T-helper 1 cell treated with Interleukin-12 subunit alpha and Interleukin-12 subunit beta and Interleukin-4 antibody, amounts not matched to agents 30 μg/mL and 1 μg/mL, for 36 hours (primary cell): ENCODE results near the gene OR4N5.
"Not testable (repeated sequence)": the region's sequence is repeated elsewhere in the genome, so short reads cannot be mapped to it uniquely, and the experiment has no call there.

Experiments used
- H3K27ac Mint-ChIP-seq: one replicate; pipeline ENCODE4 v1.8.0; 2021; ENCODE audit warnings: mild to moderate bottlenecking, mixed read lengths
- H3K27me3 Mint-ChIP-seq: one replicate; pipeline ENCODE4 v1.8.0; 2021; ENCODE audit warnings: low read depth, mixed read lengths
- H3K36me3 Mint-ChIP-seq: one replicate; pipeline ENCODE4 v1.8.0; 2021; ENCODE audit warnings: low read depth, mixed read lengths
- H3K4me1 Mint-ChIP-seq: one replicate; pipeline ENCODE4 v1.8.0; 2021; ENCODE audit warnings: low read depth, mixed read lengths
- H3K4me3 Mint-ChIP-seq: one replicate; pipeline ENCODE4 v1.8.0; 2021; ENCODE audit warnings: mild to moderate bottlenecking, moderate library complexity, mixed read lengths
- H3K9me3 Mint-ChIP-seq: one replicate; pipeline ENCODE4 v1.8.0; 2021; ENCODE audit warnings: mixed read lengths

OR4N5 gene

GRCh38 chr14:20138520-20138919, at the start of gene OR4N5:
Gene OR4N5 (plus strand): TSS chr14:20138820. CDS start chr14:20143736, 4,916 bp downstream.
- Mint-ChIP-seq H3K9me3 (no peaks in the 10 kb centered on the region), H3K36me3 (no peaks in the 10 kb centered on the region), H3K27me3 (peaks cover 5% of the 10 kb centered on the region), H3K4me3 (no peak within 1 kb of the TSS), H3K27ac (no peak within 1 kb of the TSS), H3K4me1 (no peaks in the 10 kb centered on the region)

GRCh38 chr14:20092050-20092449, 46.6 kb upstream of the OR4N5 start:
- Mint-ChIP-seq H3K27me3 (no peaks in the 10 kb centered on the region), H3K4me1 (no peaks in the 10 kb centered on the region), H3K27ac (no peak overlapping the region)

GRCh38 chr14:20093442-20093841, 45.2 kb upstream of the OR4N5 start:
- Mint-ChIP-seq H3K36me3 (no peaks in the 10 kb centered on the region), H3K9me3 (no peaks in the 10 kb centered on the region), H3K4me3 (no peak overlapping the region), H3K4me1 (no peaks in the 10 kb centered on the region), H3K27ac (no peak overlapping the region), H3K27me3 (no peaks in the 10 kb centered on the region)

More at GRCh38 chr14:20092050-20092449, 46.6 kb upstream of the OR4N5 start:
- no peaks in the 10 kb centered on the region for H3K9me3 Mint-ChIP-seq
- H3K4me3 Mint-ChIP-seq: no peak overlapping the region
- H3K36me3 Mint-ChIP-seq: no peaks in the 10 kb centered on the region

GRCh38 chr14:20098926-20099770, 39.5 kb upstream of the OR4N5 start:
- not testable (repeated sequence) for H3K27ac Mint-ChIP-seq, H3K36me3 Mint-ChIP-seq, H3K27me3 Mint-ChIP-seq, H3K4me3 Mint-ChIP-seq, H3K9me3 Mint-ChIP-seq, H3K4me1 Mint-ChIP-seq

- Mint-ChIP-seq H3K4me1 (no peaks in the 10 kb centered on the region), H3K36me3 (no peaks in the 10 kb centered on the region), H3K4me3 (no peak within 1 kb of the TSS), H3K27ac (no peak within 1 kb of the TSS), H3K9me3 (peaks cover 3% of the 10 kb centered on the region), H3K27me3 (no peaks in the 10 kb centered on the region)
Observed at GRCh38 chr14:20110438-20110837, 28.2 kb upstream of the OR4N5 start, which contains the start of gene OR4K17. Gene OR4K17 (plus strand): TSS chr14:20110739. CDS start chr14:20117500, 6,761 bp downstream.

GRCh38 chr14:20112321-20112720, 26.3 kb upstream of the OR4N5 start:
- Mint-ChIP-seq H3K9me3 (no peaks in the 10 kb centered on the region), H3K36me3 (no peaks in the 10 kb centered on the region), H3K4me3 (no peak overlapping the region), H3K27me3 (no peaks in the 10 kb centered on the region), H3K4me1 (no peaks in the 10 kb centered on the region), H3K27ac (no peak overlapping the region)

- Mint-ChIP-seq H3K4me1 (no peaks in the 10 kb centered on the region), H3K9me3 (peaks cover 21% of the 10 kb centered on the region), H3K4me3 (no peak overlapping the region), H3K27ac (no peak overlapping the region), H3K27me3 (no peaks in the 10 kb centered on the region), H3K36me3 (no peaks in the 10 kb centered on the region)
Observed at GRCh38 chr14:20116748-20117147, 21.9 kb upstream of the OR4N5 start.

GRCh38 chr14:20118795-20119194, 19.8 kb upstream of the OR4N5 start:
- H3K4me1 Mint-ChIP-seq: no peaks in the 10 kb centered on the region
- no peak overlapping the region for H3K4me3 Mint-ChIP-seq
- peaks cover 4% of the 10 kb centered on the region for H3K27me3 Mint-ChIP-seq
- H3K36me3 Mint-ChIP-seq: no peaks in the 10 kb centered on the region
- H3K27ac Mint-ChIP-seq: no peak overlapping the region
- H3K9me3 Mint-ChIP-seq: peaks cover 21% of the 10 kb centered on the region

- H3K27ac Mint-ChIP-seq: no peak overlapping the region
- H3K27me3 Mint-ChIP-seq: peaks cover 5% of the 10 kb centered on the region
- H3K36me3 Mint-ChIP-seq: no peaks in the 10 kb centered on the region
- H3K4me1 Mint-ChIP-seq: no peaks in the 10 kb centered on the region
- no peak overlapping the region for H3K4me3 Mint-ChIP-seq
- no peaks in the 10 kb centered on the region for H3K9me3 Mint-ChIP-seq
Observed at GRCh38 chr14:20143911-20144310, 5.3 kb downstream of the OR4N5 start.

GRCh38 chr14:20144820-20145219, 6.2 kb downstream of the OR4N5 start:
- Mint-ChIP-seq H3K4me1 (no peaks in the 10 kb centered on the region), H3K4me3 (no peak overlapping the region), H3K27ac (no peak overlapping the region), H3K27me3 (peaks cover 5% of the 10 kb centered on the region), H3K9me3 (no peaks in the 10 kb centered on the region), H3K36me3 (no peaks in the 10 kb centered on the region)

- no peaks in the 10 kb centered on the region for H3K27me3 Mint-ChIP-seq
- no peaks in the 10 kb centered on the region for H3K36me3 Mint-ChIP-seq
- no peaks in the 10 kb centered on the region for H3K4me1 Mint-ChIP-seq
- H3K4me3 Mint-ChIP-seq: no peak overlapping the region
- peaks cover 15% of the 10 kb centered on the region for H3K9me3 Mint-ChIP-seq
- no peak overlapping the region for H3K27ac Mint-ChIP-seq
Observed at GRCh38 chr14:20164462-20164861, 25.8 kb downstream of the OR4N5 start.

- H3K4me1 Mint-ChIP-seq: no peaks in the 10 kb centered on the region
- H3K4me3 Mint-ChIP-seq: no peak overlapping the region
- H3K27me3 Mint-ChIP-seq: no peaks in the 10 kb centered on the region
- no peaks in the 10 kb centered on the region for H3K36me3 Mint-ChIP-seq
- H3K27ac Mint-ChIP-seq: no peak overlapping the region
- H3K9me3 Mint-ChIP-seq: peaks cover 15% of the 10 kb centered on the region
Observed at GRCh38 chr14:20167091-20167490, 28.5 kb downstream of the OR4N5 start.

GRCh38 chr14:20169852-20170251, 31.2 kb downstream of the OR4N5 start:
- not testable (repeated sequence) for H3K4me1 Mint-ChIP-seq, H3K27me3 Mint-ChIP-seq, H3K27ac Mint-ChIP-seq, H3K9me3 Mint-ChIP-seq, H3K4me3 Mint-ChIP-seq, H3K36me3 Mint-ChIP-seq

GRCh38 chr14:20174205-20174604, 35.6 kb downstream of the OR4N5 start:
- not testable (repeated sequence) for H3K27ac Mint-ChIP-seq, H3K36me3 Mint-ChIP-seq, H3K9me3 Mint-ChIP-seq, H3K4me1 Mint-ChIP-seq, H3K4me3 Mint-ChIP-seq, H3K27me3 Mint-ChIP-seq

GRCh38 chr14:20176330-20176729, 37.7 kb downstream of the OR4N5 start:
- Mint-ChIP-seq H3K9me3 (no peaks in the 10 kb centered on the region), H3K27ac (no peak overlapping the region), H3K4me1 (no peaks in the 10 kb centered on the region), H3K4me3 (no peak overlapping the region), H3K27me3 (no peaks in the 10 kb centered on the region), H3K36me3 (no peaks in the 10 kb centered on the region)
